OCI-LY1 (cell line): ENCODE measurements around the gene TOM1.
"Not testable (repeated sequence)": the region's sequence is repeated elsewhere in the genome, so short reads cannot be mapped to it uniquely, and the experiment has no call there.

Source experiments
- H2AFZ ChIP-seq: fragments of 200-600 bp; sonication (generic), shearing (Covaris generic); 2 replicates; pipeline ENCODE4 v1.6.0; 2014; ENCODE audit warnings: antibody characterized with exemption, mild to moderate bottlenecking, low read length
- H3F3A ChIP-seq: fragments of 200-600 bp; sonication (generic), shearing (Covaris generic); 2 replicates; pipeline ENCODE4 v1.6.0; 2014; ENCODE audit warnings: mild to moderate bottlenecking, antibody characterized with exemption, low read length, moderate library complexity; ENCODE audit not compliant: insufficient read depth
- H3K27ac ChIP-seq: fragments of 200-600 bp; sonication (generic); 2 replicates; pipeline ENCODE4 v1.5.1; 2014; ENCODE audit warnings: low read length, mixed run types, mild to moderate bottlenecking, low read depth; ENCODE audit not compliant: poor library complexity, severe bottlenecking
- H3K27me3 ChIP-seq: fragments of 200-600 bp; sonication (generic); 2 replicates; pipeline ENCODE4 v1.6.0; 2014; ENCODE audit warnings: antibody characterized with exemption, mild to moderate bottlenecking, low read length, moderate library complexity; ENCODE audit not compliant: insufficient read depth
- H3K36me3 ChIP-seq: fragments of 200-600 bp; sonication (generic); 2 replicates; pipeline ENCODE4 v1.6.1; 2014; ENCODE audit warnings: mild to moderate bottlenecking, antibody characterized with exemption, low read length, moderate library complexity, mixed read lengths; ENCODE audit not compliant: insufficient read depth
- H3K4me1 ChIP-seq: fragments of 200-600 bp; sonication (generic); 2 replicates; pipeline ENCODE4 v1.5.1; 2014; ENCODE audit warnings: mild to moderate bottlenecking, low read length, moderate library complexity; ENCODE audit not compliant: insufficient read depth, severe bottlenecking
- H3K4me2 ChIP-seq: fragments of 200-600 bp; sonication (generic), shearing (Covaris generic); 2 replicates; pipeline ENCODE4 v1.6.1; 2014; ENCODE audit warnings: low read length
- H3K4me3 ChIP-seq: fragments of 200-600 bp; sonication (generic); 2 replicates; pipeline ENCODE4 v1.5.1; 2014; ENCODE audit warnings: low read length, low read depth, mild to moderate bottlenecking, mixed read lengths; ENCODE audit not compliant: poor library complexity, severe bottlenecking
- H3K79me2 ChIP-seq: fragments of 200-600 bp; shearing (Covaris generic); 2 replicates; pipeline ENCODE4 v1.6.1; 2016; ENCODE audit warnings: mixed run types, low read length, mixed read lengths; ENCODE audit not compliant: insufficient read depth
- H3K9ac ChIP-seq: fragments of 200-600 bp; sonication (generic), shearing (Covaris generic); 2 replicates; pipeline ENCODE4 v1.6.1; 2014; ENCODE audit warnings: mild to moderate bottlenecking, low read length, mixed read lengths
- H3K9me2 ChIP-seq: fragments of 200-600 bp; sonication (generic), shearing (Covaris generic); 2 replicates; pipeline ENCODE4 v1.6.1; 2014; ENCODE audit warnings: low read depth, mild to moderate bottlenecking, low read length, mixed read lengths
- H3K9me3 ChIP-seq: fragments of 200-600 bp; shearing (Covaris generic); 2 replicates; pipeline ENCODE4 v1.6.1; 2014; ENCODE audit warnings: low read length, mixed read lengths
- H4K20me1 ChIP-seq: fragments of 200-600 bp; sonication (generic), shearing (Covaris generic); 2 replicates; pipeline ENCODE4 v1.6.0; 2016; ENCODE audit warnings: mild to moderate bottlenecking, low read length; ENCODE audit not compliant: insufficient read depth
- EZH2 ChIP-seq: fragments of 200-600 bp; sonication (generic), shearing (Covaris generic); IDR thresholded peaks from 2 replicates; pipeline ENCODE4 v1.8.0; 2017; ENCODE audit warnings: borderline replicate concordance, mixed run types, mild to moderate bottlenecking, antibody characterized with exemption, low read length, moderate library complexity, mixed read lengths
- TF ChIP-seq, protein P1 (sequence below): fragments of 200-600 bp; sonication (generic), shearing (Covaris generic); IDR thresholded peaks from 2 replicates; pipeline ENCODE4 v1.5.1; 2017; ENCODE audit warnings: mild to moderate bottlenecking, antibody characterized with exemption, low read length, moderate library complexity, mixed read lengths

The TOM1 gene

DNA sequence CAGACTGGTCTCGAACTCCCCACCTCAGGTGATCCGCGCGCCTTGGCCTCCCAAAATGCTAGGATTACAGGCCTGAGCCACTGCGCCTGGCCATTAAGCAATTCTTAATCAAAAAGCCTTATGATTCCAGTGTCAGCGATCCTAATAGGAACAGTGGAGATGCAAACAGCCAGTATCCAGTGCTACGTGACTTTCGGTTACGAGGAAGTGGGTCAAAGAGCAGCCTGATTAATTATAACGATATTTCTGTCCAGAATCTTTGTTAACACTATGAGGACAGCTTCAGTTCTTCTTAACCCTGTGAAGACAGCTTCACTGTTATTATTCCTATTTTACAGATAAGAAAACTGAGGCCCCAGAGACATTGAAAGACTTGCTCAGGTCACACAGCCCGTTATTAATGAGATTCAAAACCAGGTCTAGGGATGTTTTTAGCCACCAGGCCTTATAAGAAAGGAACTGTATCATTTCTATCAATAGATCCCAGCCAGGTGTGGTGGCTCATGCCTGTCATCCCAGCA lies 63.9 kb downstream of the TOM1 start:
- H3K36me3 ChIP-seq, result no peaks in the 10 kb centered on the region
- peak overlapping the region; percentile 26 for H3K4me2 ChIP-seq
- H3K4me1 ChIP-seq, result peaks cover 71% of the 10 kb centered on the region
- peak overlapping the region; percentile 16; the same call in 1 of the 2 replicates for H3K9ac ChIP-seq
- H2AFZ ChIP-seq, result no peak overlapping the region
- no peaks in the 10 kb centered on the region for H4K20me1 ChIP-seq
- H3K27ac ChIP-seq, result peak overlapping the region; percentile 92
- H3K9me2 ChIP-seq, result no peaks in the 10 kb centered on the region
- TF ChIP-seq, protein P1, sequence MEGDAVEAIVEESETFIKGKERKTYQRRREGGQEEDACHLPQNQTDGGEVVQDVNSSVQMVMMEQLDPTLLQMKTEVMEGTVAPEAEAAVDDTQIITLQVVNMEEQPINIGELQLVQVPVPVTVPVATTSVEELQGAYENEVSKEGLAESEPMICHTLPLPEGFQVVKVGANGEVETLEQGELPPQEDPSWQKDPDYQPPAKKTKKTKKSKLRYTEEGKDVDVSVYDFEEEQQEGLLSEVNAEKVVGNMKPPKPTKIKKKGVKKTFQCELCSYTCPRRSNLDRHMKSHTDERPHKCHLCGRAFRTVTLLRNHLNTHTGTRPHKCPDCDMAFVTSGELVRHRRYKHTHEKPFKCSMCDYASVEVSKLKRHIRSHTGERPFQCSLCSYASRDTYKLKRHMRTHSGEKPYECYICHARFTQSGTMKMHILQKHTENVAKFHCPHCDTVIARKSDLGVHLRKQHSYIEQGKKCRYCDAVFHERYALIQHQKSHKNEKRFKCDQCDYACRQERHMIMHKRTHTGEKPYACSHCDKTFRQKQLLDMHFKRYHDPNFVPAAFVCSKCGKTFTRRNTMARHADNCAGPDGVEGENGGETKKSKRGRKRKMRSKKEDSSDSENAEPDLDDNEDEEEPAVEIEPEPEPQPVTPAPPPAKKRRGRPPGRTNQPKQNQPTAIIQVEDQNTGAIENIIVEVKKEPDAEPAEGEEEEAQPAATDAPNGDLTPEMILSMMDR, result no peak
- no peak for TF ChIP-seq EZH2
- H3F3A ChIP-seq, result peaks cover 5% of the 10 kb centered on the region; the same call in 1 of the 2 replicates
- H3K4me3 ChIP-seq, result peak overlapping the region; percentile 8
- no peaks in the 10 kb centered on the region for H3K27me3 ChIP-seq
- H3K79me2 ChIP-seq, result no peaks in the 10 kb centered on the region
- no peaks in the 10 kb centered on the region for H3K9me3 ChIP-seq

DNA sequence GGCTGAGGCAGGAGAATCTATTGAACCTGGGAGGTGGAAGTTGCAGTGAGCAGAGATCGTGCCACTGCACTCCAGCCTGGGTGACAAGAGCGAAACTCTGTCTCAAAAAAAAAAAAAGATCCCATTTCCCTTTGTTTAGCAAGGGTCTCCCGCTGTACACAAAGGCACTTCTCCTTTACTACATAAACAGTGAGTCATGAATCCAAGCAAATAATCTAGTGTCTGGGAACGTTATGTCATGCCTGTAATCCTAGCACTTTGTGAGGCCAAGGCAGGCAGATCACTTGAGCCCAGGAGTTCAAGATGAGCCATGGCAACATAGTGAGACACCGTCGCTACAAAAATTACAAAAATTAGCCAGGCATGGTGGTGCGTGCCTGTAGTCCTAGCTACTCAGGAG lies 64.5 kb downstream of the TOM1 start:
- H3K27me3 ChIP-seq, H3K9ac ChIP-seq, H2AFZ ChIP-seq, H3K4me3 ChIP-seq, H3K36me3 ChIP-seq, H3K79me2 ChIP-seq, H3K9me2 ChIP-seq, H3K9me3 ChIP-seq, H4K20me1 ChIP-seq, H3K4me2 ChIP-seq, H3F3A ChIP-seq: not testable (repeated sequence)
- peaks cover 77% of the 10 kb centered on the region for H3K4me1 ChIP-seq
- H3K27ac ChIP-seq, result peak overlapping the region; percentile 92

DNA sequence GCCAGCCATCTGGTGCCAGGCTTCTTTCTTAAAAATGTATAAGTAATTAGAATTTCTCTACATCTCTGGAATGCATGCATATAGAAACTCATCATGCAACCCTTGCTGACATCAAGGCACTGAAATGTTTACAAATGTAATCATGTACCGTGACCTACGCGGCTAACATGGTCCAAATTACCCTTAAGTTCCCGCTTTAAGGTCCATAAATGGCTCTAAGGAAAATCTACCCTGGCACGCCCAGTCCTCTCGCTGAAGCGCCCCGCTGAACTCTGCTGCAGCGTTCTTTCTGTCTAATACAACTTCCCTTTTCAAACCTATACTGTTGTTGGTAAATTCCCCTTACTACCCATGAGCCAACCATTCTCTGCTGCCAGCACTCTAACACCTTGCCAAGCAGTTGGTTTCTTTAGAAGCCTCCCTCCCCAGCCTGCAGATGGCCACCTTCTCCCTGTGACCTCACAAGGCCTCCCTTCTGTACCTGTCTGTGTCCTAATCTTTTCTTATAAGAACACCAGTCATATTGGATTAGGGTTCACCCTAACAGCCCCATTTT lies 67.7 kb downstream of the TOM1 start:
- no peak for TF ChIP-seq EZH2
- TF ChIP-seq, protein P1, result peak; percentile 47
- peak overlapping the region; percentile 30 for H3K4me3 ChIP-seq
- no peak overlapping the region for H2AFZ ChIP-seq
- H3F3A ChIP-seq, result peaks cover 5% of the 10 kb centered on the region; the same call in 1 of the 2 replicates
- H3K79me2 ChIP-seq, result no peaks in the 10 kb centered on the region
- H3K27ac ChIP-seq, result peak overlapping the region; percentile 94
- no peaks in the 10 kb centered on the region for H3K27me3 ChIP-seq
- peak overlapping the region; percentile 16; the same call in 1 of the 2 replicates for H3K9ac ChIP-seq
- no peaks in the 10 kb centered on the region for H4K20me1 ChIP-seq
- H3K9me2 ChIP-seq, result no peaks in the 10 kb centered on the region
- H3K9me3 ChIP-seq, result no peaks in the 10 kb centered on the region
- H3K4me2 ChIP-seq, result peak overlapping the region; percentile 56
- peaks cover 67% of the 10 kb centered on the region for H3K4me1 ChIP-seq
- no peaks in the 10 kb centered on the region for H3K36me3 ChIP-seq

DNA sequence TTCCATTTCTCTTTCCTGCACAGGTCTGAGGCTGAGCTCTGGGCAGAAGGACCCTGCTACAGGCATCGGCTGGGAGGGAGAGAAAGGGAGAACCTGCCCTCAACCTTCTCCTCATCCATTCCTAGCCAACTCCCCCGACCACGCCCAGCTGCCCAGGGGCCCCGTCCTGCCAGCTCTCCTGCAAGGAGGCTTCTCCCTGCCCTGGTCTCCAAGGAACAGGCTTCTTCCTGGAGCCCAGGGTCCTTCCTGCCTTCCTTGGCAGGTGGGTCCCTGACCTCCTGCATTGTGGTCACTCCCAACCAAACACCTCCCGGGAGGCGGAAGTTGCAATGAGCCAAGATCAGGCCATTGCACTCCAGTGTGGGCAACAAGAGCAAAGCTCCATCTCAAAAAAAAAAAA lies 68.7 kb downstream of the TOM1 start:
- TF ChIP-seq, protein P1, result no peak
- no peak for TF ChIP-seq EZH2
- H3K4me2 ChIP-seq, result no peak overlapping the region
- H3K4me1 ChIP-seq, result peaks cover 58% of the 10 kb centered on the region

More for the DNA sequence above, 68.7 kb downstream of the TOM1 start:
- no peaks in the 10 kb centered on the region for H3K27me3 ChIP-seq
- no peaks in the 10 kb centered on the region for H3K9me2 ChIP-seq
- H3K9me3 ChIP-seq, result no peaks in the 10 kb centered on the region
- H3K79me2 ChIP-seq, result no peaks in the 10 kb centered on the region
- peaks cover 5% of the 10 kb centered on the region; the same call in 1 of the 2 replicates for H3F3A ChIP-seq
- no peak overlapping the region for H2AFZ ChIP-seq
- H4K20me1 ChIP-seq, result no peaks in the 10 kb centered on the region
- peak overlapping the region; percentile 94 for H3K27ac ChIP-seq
- H3K9ac ChIP-seq, result no peak overlapping the region
- no peaks in the 10 kb centered on the region for H3K36me3 ChIP-seq
- no peak overlapping the region for H3K4me3 ChIP-seq
